ENCODE data around the gene KCNMA1. TPM values are rescaled to one million over a fixed set of nuclear protein-coding genes. Genes with fewer than 3 reads are reported as not detected.

The KCNMA1 gene
- total RNA-seq, 3 donors from 2014 or later (not counting 1 experiment from before 2014, with no cell fraction given) = 0.40 to 1.8 (median 0.63) TPM

DNA sequence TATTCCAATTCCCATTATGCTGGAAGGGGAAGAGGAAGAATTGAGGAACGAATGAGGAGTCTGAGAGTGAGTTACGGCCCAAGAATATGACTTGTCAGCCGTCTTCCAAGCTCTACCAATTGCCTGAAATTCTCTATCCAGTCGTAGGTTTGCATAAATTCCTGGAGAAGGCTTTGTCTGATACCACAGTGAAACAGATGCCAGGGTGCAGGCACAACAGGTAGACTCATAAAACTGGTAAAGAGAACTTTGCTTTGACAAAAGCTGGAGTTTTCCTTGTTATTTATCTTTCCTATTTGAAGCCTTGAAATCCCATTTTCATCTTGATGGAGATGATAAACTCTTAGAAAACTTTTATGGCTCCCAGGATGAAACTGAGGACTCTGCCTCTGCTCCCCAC lies 251.2 kb downstream of the KCNMA1 start:
- TF ChIP-seq, protein P1, sequence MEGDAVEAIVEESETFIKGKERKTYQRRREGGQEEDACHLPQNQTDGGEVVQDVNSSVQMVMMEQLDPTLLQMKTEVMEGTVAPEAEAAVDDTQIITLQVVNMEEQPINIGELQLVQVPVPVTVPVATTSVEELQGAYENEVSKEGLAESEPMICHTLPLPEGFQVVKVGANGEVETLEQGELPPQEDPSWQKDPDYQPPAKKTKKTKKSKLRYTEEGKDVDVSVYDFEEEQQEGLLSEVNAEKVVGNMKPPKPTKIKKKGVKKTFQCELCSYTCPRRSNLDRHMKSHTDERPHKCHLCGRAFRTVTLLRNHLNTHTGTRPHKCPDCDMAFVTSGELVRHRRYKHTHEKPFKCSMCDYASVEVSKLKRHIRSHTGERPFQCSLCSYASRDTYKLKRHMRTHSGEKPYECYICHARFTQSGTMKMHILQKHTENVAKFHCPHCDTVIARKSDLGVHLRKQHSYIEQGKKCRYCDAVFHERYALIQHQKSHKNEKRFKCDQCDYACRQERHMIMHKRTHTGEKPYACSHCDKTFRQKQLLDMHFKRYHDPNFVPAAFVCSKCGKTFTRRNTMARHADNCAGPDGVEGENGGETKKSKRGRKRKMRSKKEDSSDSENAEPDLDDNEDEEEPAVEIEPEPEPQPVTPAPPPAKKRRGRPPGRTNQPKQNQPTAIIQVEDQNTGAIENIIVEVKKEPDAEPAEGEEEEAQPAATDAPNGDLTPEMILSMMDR (IDR thresholded peaks at IDR 0.05) = no peak
- DNase-seq = no peak
- no peaks in the 10 kb centered on the region for H3K27me3 ChIP-seq (ENCODE audit: control insufficient read depth, insufficient read depth, low read length)

DNA sequence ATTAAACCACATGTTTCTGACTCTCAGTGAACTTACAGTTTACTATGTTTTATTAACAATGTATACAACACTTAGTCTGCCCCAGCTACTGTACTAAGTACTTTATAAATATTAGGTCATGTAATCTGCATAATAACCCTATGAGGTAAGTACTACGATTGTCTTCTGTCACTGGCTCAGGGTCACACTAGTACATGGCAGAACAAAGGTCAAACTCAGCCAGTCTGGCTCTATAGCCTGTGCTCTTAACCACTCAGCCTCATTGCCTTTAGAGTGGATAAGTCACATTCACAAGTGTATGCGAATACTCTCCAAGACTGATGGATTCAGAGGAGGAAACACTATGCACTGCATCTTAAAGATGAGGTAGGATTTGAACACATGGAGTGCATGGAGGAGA lies 252.3 kb downstream of the KCNMA1 start:
- intact Hi-C loops (cut with micrococcal nuclease) = no loop called here
- peaks cover 4% of the 10 kb centered on the region for H3K4me1 ChIP-seq (ENCODE audit: control insufficient read depth, insufficient read depth, low read length)
- Mint-ChIP-seq H3K27me3 (ENCODE audit: low read depth in 2 of 2) (peaks cover 10 to 28% of the 10 kb centered on the region in 2 donors), H3K9me3 (no peaks in the 10 kb centered on the region), H3K4me1 (peaks cover 7 to 8% of the 10 kb centered on the region in 2 donors), H3K36me3 (no peaks in the 10 kb centered on the region), H3K27ac (no peak overlapping the region), H3K4me3 (no peak overlapping the region)
- TF ChIP-seq, protein P1 (IDR thresholded peaks at IDR 0.05) = no peak
- no peaks in the 10 kb centered on the region for H3K36me3 ChIP-seq (ENCODE audit: control insufficient read depth, insufficient read depth, low read length)
- H3K9me3 ChIP-seq (ENCODE audit: control insufficient read depth, insufficient read depth, low read length) = no peaks in the 10 kb centered on the region
- H3K4me3 ChIP-seq (ENCODE audit: low read length) = no peak overlapping the region
- WGBS (ENCODE audit: insufficient coverage) = 89% methylated on average over 2 of the region's 2 CpGs
- no peak overlapping the region for H3K27ac ChIP-seq (ENCODE audit: low read length)
- H3K27me3 ChIP-seq (ENCODE audit: control insufficient read depth, insufficient read depth, low read length) = no peaks in the 10 kb centered on the region
- DNase-seq = no peak
- ATAC-seq = no peak

More for the DNA sequence above, 251.2 kb downstream of the KCNMA1 start:
- 68% methylated on average over 4 of the region's 4 CpGs for WGBS (ENCODE audit: insufficient coverage)
- intact Hi-C loops (cut with micrococcal nuclease) = no loop called here
- Mint-ChIP-seq H3K27ac (peak overlapping the region in 1 of 2 donors; percentile 10), H3K9me3 (no peaks in the 10 kb centered on the region), H3K4me3 (no peak overlapping the region), H3K27me3 (ENCODE audit: low read depth in 2 of 2) (peaks cover 3 to 20% of the 10 kb centered on the region in 2 donors), H3K4me1 (peaks cover 7 to 8% of the 10 kb centered on the region in 2 donors), H3K36me3 (no peaks in the 10 kb centered on the region)
- Histone ChIP-seq H3K27ac (ENCODE audit: low read length) (no peak overlapping the region), H3K4me1 (ENCODE audit: control insufficient read depth, insufficient read depth, low read length) (peaks cover 4% of the 10 kb centered on the region), H3K4me3 (ENCODE audit: low read length) (no peak overlapping the region), H3K9me3 (ENCODE audit: control insufficient read depth, insufficient read depth, low read length) (no peaks in the 10 kb centered on the region), H3K36me3 (ENCODE audit: control insufficient read depth, insufficient read depth, low read length) (no peaks in the 10 kb centered on the region)
- ATAC-seq = no peak

- Histone ChIP-seq H3K36me3 (ENCODE audit: control insufficient read depth, insufficient read depth, low read length) (no peaks in the 10 kb centered on the region), H3K4me1 (ENCODE audit: control insufficient read depth, insufficient read depth, low read length) (peaks cover 4% of the 10 kb centered on the region), H3K27me3 (ENCODE audit: control insufficient read depth, insufficient read depth, low read length) (no peaks in the 10 kb centered on the region), H3K4me3 (ENCODE audit: low read length) (no peak overlapping the region), H3K9me3 (ENCODE audit: control insufficient read depth, insufficient read depth, low read length) (no peaks in the 10 kb centered on the region), H3K27ac (ENCODE audit: low read length) (no peak overlapping the region)
- TF ChIP-seq, protein P1 (IDR thresholded peaks at IDR 0.05) = no peak
- H3K36me3 Mint-ChIP-seq = no peaks in the 10 kb centered on the region
- peaks cover 16 to 37% of the 10 kb centered on the region in 2 donors for H3K27me3 Mint-ChIP-seq (ENCODE audit: low read depth in 2 of 2)
- peaks cover 7 to 8% of the 10 kb centered on the region in 2 donors for H3K4me1 Mint-ChIP-seq
- no peak overlapping the region for H3K27ac Mint-ChIP-seq
- WGBS (ENCODE audit: insufficient coverage) = 92% methylated on average over 14 of the region's 14 CpGs
- H3K4me3 Mint-ChIP-seq = no peak overlapping the region
- DNase-seq = no peak
- no peak for ATAC-seq
- intact Hi-C loops (cut with micrococcal nuclease) = no loop called here
- H3K9me3 Mint-ChIP-seq = no peaks in the 10 kb centered on the region
Measured at GRCh38 chr10:77383861-77384553, 253.6 kb downstream of the KCNMA1 start.

GRCh38 chr10:77381750-77382149 lies 255.9 kb downstream of the KCNMA1 start:
- ATAC-seq (no peak), DNase-seq (no peak)
- no peaks in the 10 kb centered on the region for H3K9me3 ChIP-seq (ENCODE audit: control insufficient read depth, insufficient read depth, low read length)
- no peaks in the 10 kb centered on the region for H3K27me3 ChIP-seq (ENCODE audit: control insufficient read depth, insufficient read depth, low read length)
- H3K36me3 ChIP-seq (ENCODE audit: control insufficient read depth, insufficient read depth, low read length) = no peaks in the 10 kb centered on the region
- no peaks in the 10 kb centered on the region for H3K9me3 Mint-ChIP-seq
- no peak overlapping the region for H3K4me3 Mint-ChIP-seq
- no peak overlapping the region for H3K4me3 ChIP-seq (ENCODE audit: low read length)
- peaks cover 2% of the 10 kb centered on the region for H3K4me1 ChIP-seq (ENCODE audit: control insufficient read depth, insufficient read depth, low read length)
- H3K4me1 Mint-ChIP-seq = peaks cover 4% of the 10 kb centered on the region in 2 donors
- TF ChIP-seq, protein P1 (IDR thresholded peaks at IDR 0.05) = no peak
- H3K27ac Mint-ChIP-seq = no peak overlapping the region
- peaks cover 16 to 50% of the 10 kb centered on the region in 2 donors for H3K27me3 Mint-ChIP-seq (ENCODE audit: low read depth in 2 of 2)
- intact Hi-C loops (cut with micrococcal nuclease) = no loop called here
- H3K36me3 Mint-ChIP-seq = no peaks in the 10 kb centered on the region
- no peak overlapping the region for H3K27ac ChIP-seq (ENCODE audit: low read length)
- WGBS (ENCODE audit: insufficient coverage) = 84% methylated on average over 4 of the region's 4 CpGs
